ENCODE results near the gene LHPP.

LHPP gene

GRCh38 chr10:124458473-124458872 is 3.1 kb upstream of the LHPP start:
- Mint-ChIP-seq H3K27me3 (peaks cover 29% of the 10 kb centered on the region), H3K27ac (no peak overlapping the region), H3K4me3 (no peak overlapping the region), H3K36me3 (ENCODE audit: low read depth) (no peaks in the 10 kb centered on the region), H3K4me1 (ENCODE audit: low read depth) (peaks cover 10% of the 10 kb centered on the region), H3K9me3 (no peaks in the 10 kb centered on the region)

- H3K36me3 Mint-ChIP-seq (ENCODE audit: low read depth), result no peaks in the 10 kb centered on the region
- H3K27ac Mint-ChIP-seq, result no peak overlapping the region
- H3K9me3 Mint-ChIP-seq, result no peaks in the 10 kb centered on the region
- peaks cover 10% of the 10 kb centered on the region for H3K4me1 Mint-ChIP-seq (ENCODE audit: low read depth)
- H3K4me3 Mint-ChIP-seq, result no peak overlapping the region
- peaks cover 25% of the 10 kb centered on the region for H3K27me3 Mint-ChIP-seq
Measured at GRCh38 chr10:124458889-124459288, 2.7 kb upstream of the LHPP start.

- no peaks in the 10 kb centered on the region for H3K36me3 Mint-ChIP-seq (ENCODE audit: low read depth)
- H3K9me3 Mint-ChIP-seq, result no peaks in the 10 kb centered on the region
- H3K27ac Mint-ChIP-seq, result no peak overlapping the region
- H3K4me1 Mint-ChIP-seq (ENCODE audit: low read depth), result peaks cover 12% of the 10 kb centered on the region
- H3K27me3 Mint-ChIP-seq, result peaks cover 21% of the 10 kb centered on the region
- H3K4me3 Mint-ChIP-seq, result no peak overlapping the region
Measured at GRCh38 chr10:124459395-124459794, 2.2 kb upstream of the LHPP start.

GRCh38 chr10:124460144-124460543 is 1.5 kb upstream of the LHPP start:
- Mint-ChIP-seq H3K27ac (no peak overlapping the region), H3K9me3 (no peaks in the 10 kb centered on the region), H3K4me1 (ENCODE audit: low read depth) (peaks cover 19% of the 10 kb centered on the region), H3K36me3 (ENCODE audit: low read depth) (no peaks in the 10 kb centered on the region), H3K4me3 (no peak overlapping the region), H3K27me3 (peaks cover 15% of the 10 kb centered on the region)

- Mint-ChIP-seq H3K4me3 (peak overlapping the region; percentile 86), H3K27me3 (no peaks in the 10 kb centered on the region), H3K27ac (peak overlapping the region; percentile 40), H3K9me3 (no peaks in the 10 kb centered on the region), H3K4me1 (ENCODE audit: low read depth) (peaks cover 30% of the 10 kb centered on the region), H3K36me3 (ENCODE audit: low read depth) (no peaks in the 10 kb centered on the region)
Measured at GRCh38 chr10:124462348-124462695, 699 bp downstream of the LHPP start.

GRCh38 chr10:124464028-124464965 is 2.7 kb downstream of the LHPP start:
- no peaks in the 10 kb centered on the region for H3K36me3 Mint-ChIP-seq (ENCODE audit: low read depth)
- no peaks in the 10 kb centered on the region for H3K9me3 Mint-ChIP-seq
- H3K4me3 Mint-ChIP-seq, result no peak overlapping the region
- H3K4me1 Mint-ChIP-seq (ENCODE audit: low read depth), result peaks cover 30% of the 10 kb centered on the region
- peak overlapping the region; percentile 47 for H3K27ac Mint-ChIP-seq
- no peaks in the 10 kb centered on the region for H3K27me3 Mint-ChIP-seq

- Mint-ChIP-seq H3K27ac (peak overlapping the region; percentile 47), H3K4me1 (ENCODE audit: low read depth) (peaks cover 30% of the 10 kb centered on the region), H3K9me3 (no peaks in the 10 kb centered on the region), H3K36me3 (ENCODE audit: low read depth) (no peaks in the 10 kb centered on the region), H3K27me3 (no peaks in the 10 kb centered on the region), H3K4me3 (no peak overlapping the region)
Measured at GRCh38 chr10:124465003-124465776, 3.6 kb downstream of the LHPP start.

GRCh38 chr10:124465777-124466488 is 4.3 kb downstream of the LHPP start:
- peaks cover 30% of the 10 kb centered on the region for H3K4me1 Mint-ChIP-seq (ENCODE audit: low read depth)
- H3K9me3 Mint-ChIP-seq, result no peaks in the 10 kb centered on the region
- no peak overlapping the region for H3K4me3 Mint-ChIP-seq
- H3K27ac Mint-ChIP-seq, result no peak overlapping the region
- no peaks in the 10 kb centered on the region for H3K27me3 Mint-ChIP-seq
- H3K36me3 Mint-ChIP-seq (ENCODE audit: low read depth), result no peaks in the 10 kb centered on the region

- Mint-ChIP-seq H3K36me3 (ENCODE audit: low read depth) (no peaks in the 10 kb centered on the region), H3K4me3 (no peak overlapping the region), H3K27ac (no peak overlapping the region), H3K4me1 (ENCODE audit: low read depth) (peaks cover 25% of the 10 kb centered on the region), H3K9me3 (no peaks in the 10 kb centered on the region), H3K27me3 (no peaks in the 10 kb centered on the region)
Measured at GRCh38 chr10:124467165-124467564, 5.5 kb downstream of the LHPP start.

GRCh38 chr10:124468624-124469023 is 7.0 kb downstream of the LHPP start:
- Mint-ChIP-seq H3K36me3 (ENCODE audit: low read depth) (no peaks in the 10 kb centered on the region), H3K9me3 (no peaks in the 10 kb centered on the region), H3K4me1 (ENCODE audit: low read depth) (peaks cover 20% of the 10 kb centered on the region), H3K4me3 (no peak overlapping the region), H3K27ac (no peak overlapping the region), H3K27me3 (no peaks in the 10 kb centered on the region)

GRCh38 chr10:124469956-124470484 is 8.4 kb downstream of the LHPP start:
- Mint-ChIP-seq H3K27me3 (no peaks in the 10 kb centered on the region), H3K9me3 (no peaks in the 10 kb centered on the region), H3K4me1 (ENCODE audit: low read depth) (peaks cover 12% of the 10 kb centered on the region), H3K36me3 (ENCODE audit: low read depth) (no peaks in the 10 kb centered on the region), H3K4me3 (no peak overlapping the region), H3K27ac (no peak overlapping the region)

GRCh38 chr10:124470544-124471434 is 9.2 kb downstream of the LHPP start:
- Mint-ChIP-seq H3K27ac (no peak overlapping the region), H3K4me1 (ENCODE audit: low read depth) (peaks cover 4% of the 10 kb centered on the region), H3K27me3 (no peaks in the 10 kb centered on the region), H3K4me3 (no peak overlapping the region), H3K36me3 (ENCODE audit: low read depth) (no peaks in the 10 kb centered on the region), H3K9me3 (no peaks in the 10 kb centered on the region)

- Mint-ChIP-seq H3K36me3 (ENCODE audit: low read depth) (no peaks in the 10 kb centered on the region), H3K27me3 (no peaks in the 10 kb centered on the region), H3K9me3 (no peaks in the 10 kb centered on the region), H3K4me1 (ENCODE audit: low read depth) (no peaks in the 10 kb centered on the region), H3K4me3 (no peak overlapping the region), H3K27ac (no peak overlapping the region)
Measured at GRCh38 chr10:124472071-124472470, 10.4 kb downstream of the LHPP start.

- Mint-ChIP-seq H3K4me1 (ENCODE audit: low read depth) (no peaks in the 10 kb centered on the region), H3K36me3 (ENCODE audit: low read depth) (no peaks in the 10 kb centered on the region), H3K9me3 (no peaks in the 10 kb centered on the region), H3K4me3 (no peak overlapping the region), H3K27me3 (no peaks in the 10 kb centered on the region), H3K27ac (no peak overlapping the region)
Measured at GRCh38 chr10:124473070-124473469, 11.4 kb downstream of the LHPP start.
